Neural crest cell (in vitro differentiated cells): ENCODE measurements around the gene ACP4. TPM values are rescaled to one million over a fixed set of nuclear protein-coding genes. Genes with fewer than 3 reads are reported as not detected.
A peak's percentile ranks its signal among the peaks of the same experiment; 100 is the strongest.

ENCODE experiments used
- DNase-seq: peaks from one replicate; pipeline ENCODE4 v3.0.0; 2021; ENCODE audit warnings: low read depth, mixed read lengths, low spot score
- H3K27ac Mint-ChIP-seq: one replicate; pipeline ENCODE4 v1.8.0; 2021; ENCODE audit warnings: mild to moderate bottlenecking, mixed read lengths; ENCODE audit not compliant: unreplicated experiment
- H3K27me3 Mint-ChIP-seq: 2 replicates; pipeline ENCODE4 v1.8.0; 2021; ENCODE audit warnings: low read depth, mild to moderate bottlenecking, mixed read lengths
- H3K36me3 Mint-ChIP-seq: 2 replicates; pipeline ENCODE4 v1.8.0; 2021; ENCODE audit warnings: low read depth, mild to moderate bottlenecking, mixed read lengths
- H3K4me1 Mint-ChIP-seq: 2 replicates; pipeline ENCODE4 v1.8.0; 2021; ENCODE audit warnings: mixed read lengths
- H3K4me3 Mint-ChIP-seq: one replicate; pipeline ENCODE4 v1.8.0; 2021; ENCODE audit warnings: mild to moderate bottlenecking, mixed read lengths
- H3K9me3 Mint-ChIP-seq: 2 replicates; pipeline ENCODE4 v1.8.0; 2021; ENCODE audit warnings: mixed read lengths
- CTCF ChIP-seq: fragments of 200-600 bp; sonication (generic); conservative IDR thresholded peaks from 2 replicates; pipeline ENCODE4 v1.5.0; 2021; ENCODE audit warnings: antibody characterized with exemption, mild to moderate bottlenecking
- total RNA-seq: library from RNA; stranded (reverse); gene quantifications from 2 replicates; pipeline ENCODE4 v1.2.1, GENCODE V29; 2021

ACP4 gene
- total RNA-seq, 1 donor from 2014 or later, result not detected

DNA sequence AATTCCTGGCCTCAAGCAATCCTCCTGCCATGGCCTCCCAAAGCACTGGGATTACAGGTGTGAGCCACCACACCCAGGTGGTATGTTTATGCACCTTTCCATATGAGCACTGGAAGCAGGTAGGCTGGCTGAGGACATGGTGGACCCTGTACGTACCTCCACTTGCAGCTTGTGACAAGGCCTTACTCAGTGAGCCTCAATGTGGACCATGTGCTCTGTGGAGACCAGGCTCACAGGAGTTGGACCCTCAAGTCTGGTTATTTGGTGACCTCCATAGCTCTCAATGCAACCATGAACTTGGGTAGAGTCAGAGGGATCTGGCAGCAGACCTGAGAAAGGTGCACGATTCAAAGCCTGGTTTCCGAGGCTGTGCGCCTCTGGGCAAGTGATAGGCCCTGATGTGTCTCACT, 5.5 kb downstream of the ACP4 start:
- peaks cover 19% of the 10 kb centered on the region for H3K4me1 Mint-ChIP-seq
- peaks cover 32% of the 10 kb centered on the region for H3K27me3 Mint-ChIP-seq
- no peak overlapping the region for H3K27ac Mint-ChIP-seq
- no peak for DNase-seq
- peaks cover 10% of the 10 kb centered on the region for H3K36me3 Mint-ChIP-seq
- peak overlapping the region; percentile 81 for H3K4me3 Mint-ChIP-seq
- H3K9me3 Mint-ChIP-seq, result peaks cover 6% of the 10 kb centered on the region
- no peak for TF ChIP-seq CTCF

GRCh38 chr19:50796128-50796633, 6.0 kb downstream of the ACP4 start:
- TF ChIP-seq CTCF, result no peak
- Mint-ChIP-seq H3K27ac (no peak overlapping the region), H3K4me3 (peak overlapping the region; percentile 81), H3K36me3 (peaks cover 11% of the 10 kb centered on the region), H3K9me3 (peaks cover 2% of the 10 kb centered on the region), H3K4me1 (peaks cover 19% of the 10 kb centered on the region), H3K27me3 (peaks cover 27% of the 10 kb centered on the region)
- no peak for DNase-seq

DNA sequence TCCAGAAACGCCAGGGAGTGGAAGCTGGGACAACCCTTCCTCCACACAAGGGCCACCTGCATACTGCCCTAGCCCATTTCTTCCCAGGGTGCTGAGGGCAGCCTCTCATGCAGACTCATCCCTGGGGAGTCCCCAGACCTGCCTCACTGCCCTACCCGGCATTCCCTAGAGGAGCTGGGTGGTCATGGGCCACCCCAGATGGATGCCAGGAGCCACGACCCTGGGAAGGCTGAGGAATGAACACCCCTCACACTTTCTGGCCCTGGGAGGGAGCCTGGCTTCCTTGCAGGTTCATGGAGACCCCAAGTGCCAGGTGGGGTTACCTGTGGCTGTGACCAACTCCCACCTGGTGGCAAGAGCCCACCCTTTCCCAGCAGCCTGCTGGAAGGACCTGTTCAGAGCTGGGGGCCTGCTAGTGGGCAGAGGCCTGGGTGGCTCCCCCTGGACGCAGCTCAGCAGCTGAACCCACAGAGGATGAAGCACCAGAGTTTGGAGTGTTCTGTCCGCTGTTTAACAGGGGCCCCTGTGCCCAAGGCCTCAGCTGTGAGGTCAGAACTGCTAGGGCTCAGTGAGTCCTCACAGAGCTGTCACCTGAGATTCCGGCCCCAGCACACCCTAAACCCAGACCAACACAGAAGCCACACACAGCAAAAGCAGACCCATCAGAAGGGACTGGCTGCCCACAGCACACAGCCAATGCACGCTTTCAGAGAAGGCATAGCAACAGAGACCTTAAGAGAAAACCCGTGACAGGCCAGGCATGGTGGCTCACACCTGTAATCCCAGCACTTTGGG, 6.6 kb downstream of the ACP4 start:
- H3K4me1 Mint-ChIP-seq, result peaks cover 18% of the 10 kb centered on the region
- no peaks in the 10 kb centered on the region for H3K9me3 Mint-ChIP-seq
- no peak overlapping the region for H3K27ac Mint-ChIP-seq
- peaks cover 24% of the 10 kb centered on the region for H3K27me3 Mint-ChIP-seq
- no peak for DNase-seq
- no peak for TF ChIP-seq CTCF
- H3K36me3 Mint-ChIP-seq, result peaks cover 11% of the 10 kb centered on the region
- H3K4me3 Mint-ChIP-seq, result peak overlapping the region; percentile 81

DNA sequence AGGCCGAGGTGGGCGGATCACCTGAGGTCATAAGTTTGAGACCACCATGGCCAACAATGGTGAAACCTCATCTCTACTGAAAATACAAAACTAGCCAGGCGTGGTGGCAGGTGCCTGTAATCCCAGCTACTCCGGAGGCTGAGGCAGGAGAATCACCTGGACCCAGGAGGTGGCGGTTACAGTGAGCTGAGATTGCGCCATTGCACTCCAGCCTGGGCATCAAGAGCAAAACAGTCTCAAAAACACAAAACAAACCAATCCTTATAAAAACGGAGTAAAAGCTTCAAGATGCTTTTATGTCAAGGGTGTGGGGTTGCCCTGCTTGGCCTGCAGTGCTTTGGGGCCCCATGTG, 7.2 kb downstream of the ACP4 start:
- H3K36me3 Mint-ChIP-seq, result peaks cover 13% of the 10 kb centered on the region
- no peak for TF ChIP-seq CTCF
- no peak overlapping the region for H3K4me3 Mint-ChIP-seq
- peaks cover 22% of the 10 kb centered on the region for H3K4me1 Mint-ChIP-seq
- H3K9me3 Mint-ChIP-seq, result no peaks in the 10 kb centered on the region
- H3K27me3 Mint-ChIP-seq, result peaks cover 21% of the 10 kb centered on the region
- no peak for DNase-seq
- no peak overlapping the region for H3K27ac Mint-ChIP-seq

DNA sequence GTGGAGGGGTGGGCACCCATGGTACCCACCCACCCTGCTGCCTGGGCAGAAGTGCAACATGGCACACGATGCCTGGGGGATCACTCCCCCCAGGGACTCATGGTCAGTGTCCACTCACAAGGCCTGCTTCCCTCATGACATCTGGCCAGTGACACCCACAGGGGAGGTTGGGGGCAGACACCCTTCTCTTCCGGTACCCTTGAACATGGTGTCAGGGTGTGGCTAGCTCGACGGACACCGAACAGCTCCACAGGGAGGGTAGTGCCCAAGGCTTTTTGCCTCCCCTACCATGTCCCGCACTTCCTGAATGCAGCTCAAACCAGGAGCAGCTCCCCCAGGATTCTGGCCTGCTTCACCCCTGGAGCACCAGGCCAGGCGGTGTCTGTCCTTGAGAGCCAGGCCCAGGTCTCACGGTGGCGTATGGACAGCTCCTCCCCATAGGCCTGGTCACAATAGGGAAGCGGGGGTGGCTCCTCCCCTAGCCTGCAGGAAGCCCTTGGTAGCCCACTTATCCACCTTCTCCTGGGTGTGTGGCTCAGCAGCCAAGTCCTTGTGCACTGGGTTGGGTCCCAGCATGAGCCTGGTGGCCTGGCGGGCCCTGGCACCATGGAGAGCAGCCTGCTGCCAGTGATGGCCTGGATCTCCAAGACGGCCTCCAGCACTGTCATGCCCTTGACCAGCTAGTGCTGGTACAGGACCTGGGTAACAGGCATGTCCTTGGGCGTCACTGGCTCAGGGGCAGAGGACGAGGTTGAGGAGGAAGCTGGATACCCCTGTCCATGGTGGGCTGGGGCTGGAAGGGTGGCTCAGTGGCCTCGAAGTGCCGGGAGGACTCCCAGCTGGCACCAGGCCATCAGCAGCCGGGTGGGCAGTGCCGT, 7.8 kb downstream of the ACP4 start:
- no peak for TF ChIP-seq CTCF
- Mint-ChIP-seq H3K36me3 (peaks cover 17% of the 10 kb centered on the region), H3K27me3 (peaks cover 17% of the 10 kb centered on the region), H3K27ac (no peak overlapping the region), H3K4me1 (peaks cover 27% of the 10 kb centered on the region), H3K9me3 (no peaks in the 10 kb centered on the region), H3K4me3 (peak overlapping the region; percentile 34)
- DNase-seq, result no peak
